Measurements from ENCODE around the gene GLT8D1. TPM values are rescaled to one million over a fixed set of nuclear protein-coding genes. Genes with fewer than 3 reads are reported as not detected.

The GLT8D1 gene
- total RNA-seq, 1 donor from 2014 or later = 46.4 TPM

DNA sequence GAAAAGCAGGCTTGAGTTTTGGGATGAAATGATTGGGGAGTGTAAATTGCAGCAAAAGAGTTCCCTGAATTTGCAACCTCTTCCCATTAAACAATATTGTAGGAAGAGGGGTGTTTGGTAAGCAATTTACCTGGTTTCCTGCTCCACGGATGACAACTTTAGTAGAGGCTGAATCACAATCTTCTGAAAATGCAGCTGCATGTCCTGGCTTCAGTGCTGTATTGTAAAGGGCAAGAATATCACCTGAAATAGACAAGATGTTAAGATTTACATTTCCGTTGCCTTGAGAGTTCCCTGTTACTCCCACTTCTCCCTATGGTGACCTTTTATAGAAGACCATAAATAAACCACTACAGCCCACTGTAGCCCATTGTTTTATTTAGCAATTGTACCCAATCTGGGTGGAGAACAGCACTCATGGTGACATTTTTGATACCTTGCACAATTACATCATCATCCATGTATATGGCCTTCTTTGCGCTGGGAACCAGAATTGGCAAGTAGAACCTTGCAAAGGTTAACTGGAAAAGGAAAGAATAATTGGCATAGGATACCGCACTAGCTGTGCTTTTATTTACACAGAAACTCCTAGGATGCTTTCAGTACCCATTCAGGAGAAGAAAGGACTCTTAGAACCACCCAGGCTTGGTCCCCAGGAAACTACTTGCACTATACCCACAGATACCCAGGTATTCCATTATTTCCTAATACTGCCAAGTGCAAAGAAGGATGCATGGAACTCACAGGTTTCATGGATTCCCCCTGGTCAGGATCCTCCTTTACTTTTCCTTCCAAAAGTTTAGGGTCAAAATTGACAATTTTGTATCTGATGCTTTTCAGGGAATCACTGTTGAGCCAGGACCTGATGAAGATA lies 9.6 kb downstream of the GLT8D1 start:
- Mint-ChIP-seq H3K36me3 (ENCODE audit: unreplicated experiment) (no peaks in the 10 kb centered on the region), H3K27me3 (ENCODE audit: unreplicated experiment) (no peaks in the 10 kb centered on the region), H3K4me1 (ENCODE audit: low read depth, unreplicated experiment) (peaks cover 11% of the 10 kb centered on the region), H3K9me3 (ENCODE audit: unreplicated experiment) (no peaks in the 10 kb centered on the region), H3K27ac (ENCODE audit: unreplicated experiment) (no peak overlapping the region), H3K4me3 (ENCODE audit: unreplicated experiment) (no peak overlapping the region)
- TF ChIP-seq CTCF (IDR thresholded peaks at IDR 0.05; ENCODE audit: partially characterized antibody, unreplicated experiment) = no peak
- DNase-seq = no peak

GRCh38 chr3:52694528-52695189 lies 10.9 kb downstream of the GLT8D1 start:
- TF ChIP-seq CTCF (IDR thresholded peaks at IDR 0.05; ENCODE audit: partially characterized antibody, unreplicated experiment) = no peak
- DNase-seq = no peak
- H3K4me3 Mint-ChIP-seq (ENCODE audit: unreplicated experiment) = no peak overlapping the region
- H3K36me3 Mint-ChIP-seq (ENCODE audit: unreplicated experiment) = no peaks in the 10 kb centered on the region
- H3K9me3 Mint-ChIP-seq (ENCODE audit: unreplicated experiment) = no peaks in the 10 kb centered on the region
- no peak overlapping the region for H3K27ac Mint-ChIP-seq (ENCODE audit: unreplicated experiment)
- peaks cover 3% of the 10 kb centered on the region for H3K4me1 Mint-ChIP-seq (ENCODE audit: low read depth, unreplicated experiment)
- no peaks in the 10 kb centered on the region for H3K27me3 Mint-ChIP-seq (ENCODE audit: unreplicated experiment)

- TF ChIP-seq CTCF (IDR thresholded peaks at IDR 0.05; ENCODE audit: partially characterized antibody, unreplicated experiment) = no peak
- Mint-ChIP-seq H3K4me3 (ENCODE audit: unreplicated experiment) (no peak overlapping the region), H3K27ac (ENCODE audit: unreplicated experiment) (no peak overlapping the region), H3K27me3 (ENCODE audit: unreplicated experiment) (no peaks in the 10 kb centered on the region), H3K4me1 (ENCODE audit: low read depth, unreplicated experiment) (no peaks in the 10 kb centered on the region), H3K36me3 (ENCODE audit: unreplicated experiment) (no peaks in the 10 kb centered on the region), H3K9me3 (ENCODE audit: unreplicated experiment) (no peaks in the 10 kb centered on the region)
- no peak for DNase-seq
Observed at GRCh38 chr3:52693071-52693470, 12.5 kb downstream of the GLT8D1 start.

GRCh38 chr3:52690560-52690959 lies 15.0 kb downstream of the GLT8D1 start:
- peaks cover 5% of the 10 kb centered on the region for H3K9me3 Mint-ChIP-seq (ENCODE audit: unreplicated experiment)
- DNase-seq = no peak
- peak overlapping the region; percentile 52 for H3K27ac Mint-ChIP-seq (ENCODE audit: unreplicated experiment)
- TF ChIP-seq CTCF (IDR thresholded peaks at IDR 0.05; ENCODE audit: partially characterized antibody, unreplicated experiment) = no peak
- H3K36me3 Mint-ChIP-seq (ENCODE audit: unreplicated experiment) = no peaks in the 10 kb centered on the region
- no peaks in the 10 kb centered on the region for H3K4me1 Mint-ChIP-seq (ENCODE audit: low read depth, unreplicated experiment)
- H3K27me3 Mint-ChIP-seq (ENCODE audit: unreplicated experiment) = peaks cover 3% of the 10 kb centered on the region
- H3K4me3 Mint-ChIP-seq (ENCODE audit: unreplicated experiment) = peak overlapping the region; percentile 15

DNA sequence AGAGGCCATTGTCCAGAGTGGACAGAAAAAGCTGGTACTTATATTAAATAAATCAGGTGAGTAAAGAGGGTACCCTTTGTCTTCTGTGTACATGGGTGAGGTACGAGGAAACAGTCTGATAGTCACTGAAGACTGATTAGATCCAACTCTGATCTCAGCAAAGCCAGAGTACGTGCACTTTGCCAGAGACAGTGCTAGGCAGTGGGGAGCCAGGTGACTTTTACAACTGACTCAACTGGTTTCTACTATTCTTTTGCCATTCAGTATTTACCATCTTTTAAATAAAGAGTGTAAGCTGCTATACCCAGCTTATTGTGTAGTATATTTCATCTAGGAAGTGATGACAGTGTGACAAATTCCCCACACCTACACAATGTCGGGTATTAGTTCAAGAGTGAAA lies 16.4 kb downstream of the GLT8D1 start:
- H3K27me3 Mint-ChIP-seq (ENCODE audit: unreplicated experiment) = peaks cover 5% of the 10 kb centered on the region
- H3K4me3 Mint-ChIP-seq (ENCODE audit: unreplicated experiment) = no peak overlapping the region
- H3K4me1 Mint-ChIP-seq (ENCODE audit: low read depth, unreplicated experiment) = peaks cover 4% of the 10 kb centered on the region
- no peak for TF ChIP-seq CTCF (IDR thresholded peaks at IDR 0.05; ENCODE audit: partially characterized antibody, unreplicated experiment)
- peaks cover 4% of the 10 kb centered on the region for H3K36me3 Mint-ChIP-seq (ENCODE audit: unreplicated experiment)
- peaks cover 9% of the 10 kb centered on the region for H3K9me3 Mint-ChIP-seq (ENCODE audit: unreplicated experiment)
- no peak for DNase-seq
- H3K27ac Mint-ChIP-seq (ENCODE audit: unreplicated experiment) = no peak overlapping the region
